Mucosa of stomach (tissue), 1 donor: Measurements from ENCODE around the gene TAS2R50.

Experiments
- H3K27me3 ChIP-seq: one replicate; pipeline ENCODE4 v1.7.0; 2013; ENCODE audit warnings: mild to moderate bottlenecking, low read length; ENCODE audit not compliant: control insufficient read depth, insufficient read depth
- H3K36me3 ChIP-seq: one replicate; pipeline ENCODE4 v1.7.0; 2013; ENCODE audit warnings: low read length; ENCODE audit not compliant: control insufficient read depth, insufficient read depth
- H3K4me1 ChIP-seq: one replicate; pipeline ENCODE4 v1.7.0; 2013; ENCODE audit warnings: mild to moderate bottlenecking, low read length; ENCODE audit not compliant: control insufficient read depth, insufficient read depth
- H3K4me3 ChIP-seq: one replicate; pipeline ENCODE4 v1.7.0; 2013; ENCODE audit warnings: low read length
- H3K9ac ChIP-seq: one replicate; pipeline ENCODE4 v1.7.0; 2013; ENCODE audit warnings: mild to moderate bottlenecking, low read length, moderate library complexity
- H3K9me3 ChIP-seq: one replicate; pipeline ENCODE4 v1.7.0; 2013; ENCODE audit warnings: mild to moderate bottlenecking, low read length, moderate library complexity; ENCODE audit not compliant: control insufficient read depth
- donor health status: Pancreatic carcinoma.

The TAS2R50 gene

DNA sequence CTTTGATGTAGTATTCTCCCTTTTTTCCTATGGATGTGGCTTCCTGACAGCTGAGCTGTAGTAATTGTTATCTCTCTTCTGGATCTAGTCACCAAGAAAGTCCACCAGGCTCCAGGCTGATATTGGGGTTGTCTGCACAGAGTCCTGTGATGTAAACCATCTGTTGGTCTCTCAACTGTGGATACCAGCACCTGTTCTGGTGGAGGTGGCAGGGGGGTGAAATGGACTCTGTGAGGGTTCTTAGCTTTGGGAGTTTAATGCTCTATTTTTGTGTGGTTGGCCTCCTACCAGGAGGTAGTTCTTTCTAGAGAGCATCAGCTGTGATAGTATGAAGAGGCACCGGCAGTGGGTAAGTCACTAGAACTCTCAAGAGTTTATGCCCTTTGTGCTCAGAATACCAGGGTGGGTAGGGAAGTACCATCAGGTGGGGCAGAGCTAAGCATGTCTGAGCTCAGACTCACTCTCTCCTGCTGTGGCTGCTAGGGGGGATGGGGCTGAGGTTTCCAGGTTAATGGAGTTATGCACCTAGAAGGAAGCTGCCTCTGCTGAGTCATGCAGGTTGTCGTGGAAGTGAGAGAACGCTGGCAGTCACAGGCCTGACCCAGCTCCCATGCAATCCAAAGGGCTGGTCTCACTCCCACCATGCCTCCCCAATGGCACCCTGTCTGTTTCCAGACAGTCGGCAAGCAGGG lies 44.6 kb downstream of the TAS2R50 start:
- H3K4me3 ChIP-seq = no peak overlapping the region
- no peaks in the 10 kb centered on the region for H3K27me3 ChIP-seq
- no peaks in the 10 kb centered on the region for H3K4me1 ChIP-seq
- no peaks in the 10 kb centered on the region for H3K9me3 ChIP-seq
- H3K36me3 ChIP-seq = no peaks in the 10 kb centered on the region
- no peak overlapping the region for H3K9ac ChIP-seq

DNA sequence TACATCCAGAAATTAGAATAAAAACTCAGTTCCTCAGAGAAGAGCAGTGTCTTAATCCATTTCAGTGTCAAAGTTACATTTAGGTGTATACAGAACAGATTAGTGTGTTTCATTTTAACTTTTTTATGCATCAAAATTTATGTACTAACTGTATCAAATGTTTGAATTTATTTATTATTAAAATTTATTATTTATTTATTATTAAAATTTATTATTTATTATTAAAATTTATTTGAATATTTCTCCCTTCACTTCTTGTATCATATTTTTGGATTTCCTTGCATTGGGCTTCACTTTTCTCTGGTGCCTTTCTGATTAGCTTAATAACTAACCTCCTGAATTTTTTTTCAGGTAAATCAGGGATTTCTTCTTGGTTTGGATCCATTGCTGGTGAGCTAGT lies 45.3 kb downstream of the TAS2R50 start:
- no peaks in the 10 kb centered on the region for H3K9me3 ChIP-seq
- H3K4me1 ChIP-seq = no peaks in the 10 kb centered on the region
- no peaks in the 10 kb centered on the region for H3K36me3 ChIP-seq
- no peak overlapping the region for H3K4me3 ChIP-seq
- no peaks in the 10 kb centered on the region for H3K27me3 ChIP-seq
- H3K9ac ChIP-seq = no peak overlapping the region

DNA sequence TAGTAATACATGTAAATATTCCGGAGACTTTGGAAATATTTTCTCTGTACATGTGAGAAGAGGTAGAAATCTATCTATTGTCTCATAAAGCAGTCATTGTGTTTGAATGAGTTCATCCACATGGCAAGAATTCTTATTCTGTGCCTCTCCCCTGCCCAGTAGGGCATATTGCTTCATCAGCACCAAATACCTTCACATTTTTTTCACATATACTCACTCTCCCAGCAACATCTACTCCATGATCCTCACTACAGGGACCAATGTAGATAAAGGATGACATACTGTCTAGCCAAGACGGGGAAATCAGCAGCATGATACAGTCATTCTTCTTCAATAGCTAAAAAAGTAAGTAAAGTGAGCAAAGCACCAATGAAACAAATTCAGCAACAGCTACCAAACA lies 46.3 kb downstream of the TAS2R50 start:
- Histone ChIP-seq H3K9me3 (no peaks in the 10 kb centered on the region), H3K4me1 (no peaks in the 10 kb centered on the region), H3K36me3 (no peaks in the 10 kb centered on the region), H3K4me3 (no peak overlapping the region), H3K9ac (no peak overlapping the region), H3K27me3 (no peaks in the 10 kb centered on the region)

DNA sequence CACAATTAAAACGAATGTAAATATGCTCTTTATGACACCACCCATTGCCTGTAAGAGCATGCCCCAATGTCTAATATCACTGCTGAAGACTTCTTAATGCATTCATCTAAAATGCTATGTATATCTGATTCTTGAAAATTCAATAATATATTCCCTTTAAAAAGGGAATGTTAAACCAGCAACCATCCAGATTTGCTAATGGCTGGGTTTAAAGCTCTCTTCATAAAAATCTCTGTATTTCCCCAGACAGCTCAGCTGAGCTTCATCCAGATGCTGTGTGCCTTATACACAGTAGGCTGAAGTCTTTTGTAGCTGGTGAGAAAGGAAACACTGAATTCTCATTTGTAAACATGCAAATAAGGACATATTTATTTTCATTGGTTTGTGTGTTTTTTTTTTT lies 47.5 kb downstream of the TAS2R50 start, which contains the start of gene TAS2R14:
Gene TAS2R14 (minus strand): TSS at position 101 of the 400 bp plus-strand sequence. CDS start 56 bp downstream, at position 45.
- Histone ChIP-seq H3K9me3 (no peaks in the 10 kb centered on the region), H3K4me1 (no peaks in the 10 kb centered on the region), H3K36me3 (no peaks in the 10 kb centered on the region), H3K9ac (no peak within 1 kb of the TSS), H3K4me3 (no peak within 1 kb of the TSS), H3K27me3 (no peaks in the 10 kb centered on the region)

DNA sequence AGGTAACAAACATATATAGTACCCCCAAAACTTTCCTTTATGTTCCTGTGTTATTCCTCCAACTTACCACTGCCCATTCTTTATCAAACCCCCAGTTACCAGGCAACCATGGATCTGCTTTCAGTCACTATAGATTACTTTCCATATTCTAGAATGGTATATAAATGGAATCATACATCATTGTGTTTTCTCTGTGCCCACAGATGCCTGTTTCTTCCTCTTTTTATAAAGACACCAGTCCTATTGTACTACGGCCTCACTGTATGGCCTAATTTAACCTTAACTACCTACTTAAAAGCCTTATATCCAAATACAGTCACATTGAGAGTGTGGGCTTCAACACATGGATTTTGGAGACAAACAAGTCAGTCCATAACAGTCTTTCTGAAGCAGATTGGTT lies 50.2 kb downstream of the TAS2R50 start:
- Histone ChIP-seq H3K4me1 (no peaks in the 10 kb centered on the region), H3K4me3 (no peak overlapping the region), H3K9me3 (no peaks in the 10 kb centered on the region), H3K9ac (no peak overlapping the region), H3K27me3 (no peaks in the 10 kb centered on the region), H3K36me3 (no peaks in the 10 kb centered on the region)
